ENCODE results near the gene EXOSC1.
"Not testable (repeated sequence)": the region's sequence is repeated elsewhere in the genome, so short reads cannot be mapped to it uniquely, and the experiment has no call there.

Gene EXOSC1, protein sequence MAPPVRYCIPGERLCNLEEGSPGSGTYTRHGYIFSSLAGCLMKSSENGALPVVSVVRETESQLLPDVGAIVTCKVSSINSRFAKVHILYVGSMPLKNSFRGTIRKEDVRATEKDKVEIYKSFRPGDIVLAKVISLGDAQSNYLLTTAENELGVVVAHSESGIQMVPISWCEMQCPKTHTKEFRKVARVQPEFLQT

DNA sequence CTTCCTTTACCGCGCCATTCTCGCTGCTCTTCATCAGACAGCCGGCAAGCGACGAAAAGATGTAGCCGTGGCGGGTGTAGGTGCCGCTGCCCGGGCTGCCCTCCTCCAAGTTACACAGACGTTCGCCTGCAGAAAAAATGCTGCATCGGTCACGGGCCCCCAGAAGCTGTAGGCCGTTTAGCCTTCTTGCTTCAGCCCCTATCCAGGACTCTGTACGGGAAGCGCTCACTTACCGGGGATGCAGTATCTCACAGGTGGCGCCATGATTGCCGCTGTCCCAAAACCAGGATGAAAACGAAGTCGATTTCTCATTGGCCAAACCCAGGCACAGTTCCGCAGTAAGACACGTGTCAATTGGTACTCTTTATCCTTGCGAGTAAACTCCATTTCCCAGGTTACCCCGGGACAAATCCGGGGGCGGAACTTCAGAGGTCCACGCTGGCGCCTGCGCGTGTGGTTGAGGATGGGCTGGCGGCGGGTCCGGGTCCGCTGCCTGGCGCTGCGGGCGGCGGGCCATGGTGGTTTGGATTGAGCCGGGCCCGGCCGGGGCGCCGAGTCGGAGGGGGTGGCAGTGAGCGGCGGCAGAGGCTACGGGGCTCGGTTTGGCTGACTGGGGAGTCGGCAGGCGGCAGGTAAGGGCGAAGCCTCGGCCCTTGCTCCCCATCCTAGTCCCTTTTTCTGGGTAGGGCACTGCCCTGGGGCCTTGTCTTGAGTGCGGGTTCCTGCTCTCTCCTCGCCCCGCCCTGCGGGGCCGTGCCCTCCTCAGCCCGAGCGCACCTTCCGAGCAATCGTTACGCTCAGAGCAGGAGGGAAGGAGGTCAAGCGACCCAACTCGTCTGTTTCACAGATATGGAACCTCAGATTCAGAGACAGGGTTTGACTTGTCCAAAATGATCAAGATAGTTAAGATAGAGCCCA, at the start of gene EXOSC1, which contains the start of gene ZDHHC16:
TSS of gene EXOSC1 (minus strand) at position 285 of the 918 bp plus-strand sequence. CDS start at position 264, 21 bp downstream.
TSS of gene ZDHHC16 (plus strand) at position 454 of the 918 bp plus-strand sequence. CDS start 5,501 bp downstream, outside the sequence.
- DNase-seq: peak; percentile 91

DNA sequence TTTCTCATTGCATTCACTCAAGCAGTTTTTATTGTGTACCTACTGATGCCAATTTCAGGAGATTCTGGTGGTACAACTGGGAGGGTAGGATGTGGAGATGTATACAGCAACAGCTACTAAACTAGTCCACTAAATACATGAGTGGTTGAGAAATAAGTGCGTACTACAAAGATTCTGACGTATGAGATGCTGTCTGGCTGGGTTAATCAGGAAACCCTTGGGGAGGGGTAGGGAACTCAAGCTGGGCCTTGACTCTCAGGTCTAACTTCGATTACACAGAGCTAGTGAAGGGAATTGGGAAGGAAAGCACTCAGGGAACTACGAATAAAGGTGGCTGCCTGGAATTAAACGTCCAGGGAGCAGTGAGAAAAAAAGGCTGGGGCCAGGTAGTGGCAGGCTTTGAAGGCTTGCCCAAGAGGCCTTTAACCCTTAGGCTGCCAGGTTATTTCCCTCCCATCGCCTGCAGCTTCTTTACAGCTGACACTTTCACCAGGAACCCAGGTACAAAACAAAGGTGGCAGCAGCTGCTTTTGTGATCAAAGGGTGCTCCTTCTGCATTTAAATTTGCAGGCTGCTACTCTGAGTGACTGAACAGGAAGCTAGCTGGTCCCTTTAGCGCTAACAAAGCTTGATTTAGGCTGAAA, 49.2 kb upstream of the EXOSC1 start:
- no peak for DNase-seq

- no peak for DNase-seq
Measured at GRCh38 chr10:97494151-97494550, 48.3 kb upstream of the EXOSC1 start.

DNA sequence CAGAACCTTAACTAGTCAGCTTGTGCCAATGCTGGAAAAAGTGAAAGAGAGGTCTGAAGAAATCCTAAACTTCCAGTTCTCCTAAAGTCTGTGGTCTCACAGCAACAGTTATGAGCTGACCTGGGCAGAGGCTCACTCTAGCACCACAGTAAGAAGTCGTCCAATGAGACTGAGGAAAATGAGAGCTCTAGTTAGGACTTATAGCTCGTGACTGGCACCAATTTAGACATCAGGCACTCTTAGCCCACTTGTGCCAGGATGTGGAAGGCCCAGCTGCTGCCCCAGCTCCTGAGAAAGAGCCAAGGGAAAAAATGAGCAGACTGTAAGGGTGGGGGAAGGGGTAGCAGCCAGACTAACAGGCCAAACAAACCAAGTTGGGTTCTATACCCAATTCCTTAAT, 44.8 kb upstream of the EXOSC1 start:
- DNase-seq: no peak

GRCh38 chr10:97485647-97486281, 40.0 kb upstream of the EXOSC1 start:
- no peak for DNase-seq

GRCh38 chr10:97483921-97484320, 38.1 kb upstream of the EXOSC1 start:
- DNase-seq: no peak

- no peak for DNase-seq
Measured at GRCh38 chr10:97483506-97483905, 37.7 kb upstream of the EXOSC1 start.

- DNase-seq: no peak
Measured at GRCh38 chr10:97482381-97482780, 36.6 kb upstream of the EXOSC1 start.

GRCh38 chr10:97481071-97481470, 35.3 kb upstream of the EXOSC1 start:
- DNase-seq: no peak

- no peak for DNase-seq
Measured at GRCh38 chr10:97479939-97480338, 34.1 kb upstream of the EXOSC1 start.

DNA sequence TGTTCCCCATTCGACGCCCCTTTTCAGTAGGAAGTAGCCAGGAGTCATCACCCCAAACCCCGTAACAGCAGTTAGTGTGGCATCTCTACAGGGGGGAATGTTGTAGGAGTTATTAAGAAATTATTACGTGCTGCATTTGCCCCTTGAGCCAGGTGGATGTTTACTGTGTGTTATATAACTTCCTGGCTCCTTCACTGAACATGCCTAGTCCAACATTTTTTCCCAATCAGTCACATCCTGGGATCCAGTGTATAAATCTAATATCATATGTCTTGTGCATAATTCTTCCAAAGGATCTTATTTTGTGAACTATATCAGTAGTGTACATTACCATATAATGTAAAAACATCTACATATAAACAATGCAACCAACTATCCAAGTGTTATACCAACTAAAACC, 33.6 kb upstream of the EXOSC1 start:
- DNase-seq: not testable (repeated sequence)

- peak; percentile 75 for DNase-seq
Measured at GRCh38 chr10:97475936-97476594, 30.3 kb upstream of the EXOSC1 start.

DNA sequence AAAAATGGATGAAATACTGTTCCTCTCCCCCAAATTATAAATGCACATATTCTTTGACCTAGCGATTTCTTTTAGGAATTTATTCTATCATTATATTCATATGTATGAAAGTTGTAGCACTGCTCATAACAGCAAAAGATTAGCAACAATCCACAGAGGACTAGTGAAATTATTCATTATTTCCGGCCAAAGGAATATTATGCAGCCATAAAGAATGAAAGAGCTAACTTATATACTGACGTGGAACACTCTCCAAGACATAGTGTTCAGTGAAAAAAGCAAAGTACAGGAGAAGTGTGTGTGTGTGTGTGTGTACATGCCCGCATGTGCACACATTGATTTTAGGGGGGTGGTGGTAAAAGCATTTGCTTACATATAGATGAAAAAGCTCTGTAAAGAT, 29.1 kb upstream of the EXOSC1 start:
- DNase-seq: no peak

GRCh38 chr10:97468781-97469180, 23.0 kb upstream of the EXOSC1 start:
- DNase-seq: not testable (repeated sequence)

GRCh38 chr10:97468162-97468561, 22.4 kb upstream of the EXOSC1 start:
- DNase-seq: no peak

DNA sequence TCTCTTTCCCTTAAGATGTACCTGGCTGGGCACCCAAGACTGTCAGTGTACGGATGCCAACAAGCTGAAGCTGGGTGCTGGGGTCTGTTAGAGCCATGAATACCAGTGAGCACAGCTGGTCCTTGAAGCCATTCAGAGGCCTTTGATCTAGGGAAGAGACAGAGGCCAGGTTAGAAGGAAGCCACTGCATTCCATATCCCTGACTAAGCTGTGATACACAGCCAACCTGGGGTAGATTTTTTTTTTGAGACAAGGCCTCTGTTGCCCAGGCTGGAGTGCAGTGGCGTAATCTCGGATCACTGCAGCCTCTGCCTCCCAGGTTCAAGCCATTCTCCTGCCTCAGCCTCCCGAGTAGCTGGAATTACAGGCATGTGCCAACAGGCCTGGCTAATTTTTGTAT, 20.9 kb upstream of the EXOSC1 start:
- no peak for DNase-seq

DNA sequence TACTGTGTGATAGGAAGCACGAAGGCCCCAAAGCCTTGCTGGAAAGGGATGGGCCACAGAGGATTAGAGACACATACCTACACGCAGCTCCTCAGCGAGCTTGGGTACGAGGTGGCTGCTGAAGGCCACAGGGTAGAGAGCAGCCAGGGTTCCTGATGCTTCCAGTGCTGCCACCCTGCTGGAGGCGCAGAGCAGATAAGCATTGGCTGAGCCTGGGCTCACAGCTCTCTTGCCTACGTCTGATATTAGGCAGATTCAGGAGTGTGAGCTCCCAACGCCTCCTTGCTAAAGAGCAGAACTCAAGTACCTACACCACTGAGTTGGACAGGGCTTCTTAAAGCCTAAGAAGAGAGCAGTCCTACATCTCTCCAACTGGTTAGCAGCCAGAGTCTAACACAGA, 20.2 kb upstream of the EXOSC1 start:
- no peak for DNase-seq

GRCh38 chr10:97464226-97464625, 18.4 kb upstream of the EXOSC1 start:
- DNase-seq: no peak

- peak; percentile 10 for DNase-seq
Measured at GRCh38 chr10:97463363-97464132, 17.7 kb upstream of the EXOSC1 start.

DNA sequence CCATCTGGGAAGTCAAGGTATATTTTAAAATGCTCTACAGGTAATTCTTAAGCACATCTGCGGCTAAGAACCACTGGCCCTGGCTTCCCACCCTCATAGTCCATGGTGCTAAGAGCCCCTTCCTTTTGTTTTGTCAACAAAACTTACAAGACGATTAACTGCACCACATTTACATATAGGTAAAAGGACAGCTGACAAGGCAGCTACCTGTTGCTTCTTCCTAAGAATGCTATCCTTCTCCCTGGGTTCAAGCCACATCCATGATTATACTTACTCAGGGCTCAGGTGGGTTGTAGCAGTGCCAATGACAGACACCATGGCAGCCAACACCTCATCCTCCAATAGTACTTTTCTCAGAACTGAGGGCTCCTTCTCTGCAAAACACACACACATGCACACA, 16.5 kb upstream of the EXOSC1 start:
- no peak for DNase-seq

DNA sequence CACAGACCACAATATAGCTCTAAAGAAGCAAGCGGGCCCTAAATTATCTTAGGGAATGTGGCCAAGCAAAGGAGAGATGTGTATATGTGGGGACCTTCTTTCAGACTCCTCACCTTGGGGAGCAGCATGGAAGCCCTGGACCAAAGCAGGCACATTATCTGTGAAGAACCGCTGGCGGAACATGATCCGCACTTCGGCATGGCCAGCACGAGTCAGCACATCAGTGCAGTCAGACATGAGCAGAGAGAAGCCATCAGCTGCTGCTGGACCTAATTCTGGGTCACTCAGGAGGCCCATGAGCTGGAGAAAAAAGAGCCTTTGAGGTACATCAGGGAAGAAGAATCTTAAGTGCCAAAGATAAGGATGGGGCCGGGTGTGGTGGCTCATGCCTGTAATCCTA, 14.1 kb upstream of the EXOSC1 start:
- no peak for DNase-seq

- DNase-seq: no peak
Measured at GRCh38 chr10:97459111-97459510, 13.3 kb upstream of the EXOSC1 start.

All from GF-D8 (cell line).